Stomach (tissue), 4 donors: ENCODE data around the gene ACP3.

ENCODE experiments used
- POLR2A ChIP-seq, 4 donors: fragments of 450-650 bp; IDR thresholded peaks; one replicate each; pipeline ENCODE4 v1.6.1; 2016; ENCODE audit warnings: antibody characterized with exemption in 4 of 4, control low read depth in 2 of 4, mild to moderate bottlenecking in 1 of 4, moderate library complexity in 1 of 4
- POLR2AphosphoS5 ChIP-seq, 3 donors: sonication (generic); formaldehyde crosslinking; IDR thresholded peaks; one replicate each; pipeline ENCODE4 v1.6.1; 2016; ENCODE audit warnings: antibody characterized with exemption in 3 of 3
- TF ChIP-seq, protein P1 (sequence below), 7 experiments: fragments of 450-650 bp in 4 of 7; fragments of 200-600 bp in 3 of 7; sonication (generic) in 3 of 7; IDR thresholded peaks; one replicate each; pipeline ENCODE4 v1.5.1; 2016 to 2019; ENCODE audit warnings: antibody characterized with exemption in 7 of 7, control low read depth in 2 of 7, mild to moderate bottlenecking in 1 of 7

DNA sequence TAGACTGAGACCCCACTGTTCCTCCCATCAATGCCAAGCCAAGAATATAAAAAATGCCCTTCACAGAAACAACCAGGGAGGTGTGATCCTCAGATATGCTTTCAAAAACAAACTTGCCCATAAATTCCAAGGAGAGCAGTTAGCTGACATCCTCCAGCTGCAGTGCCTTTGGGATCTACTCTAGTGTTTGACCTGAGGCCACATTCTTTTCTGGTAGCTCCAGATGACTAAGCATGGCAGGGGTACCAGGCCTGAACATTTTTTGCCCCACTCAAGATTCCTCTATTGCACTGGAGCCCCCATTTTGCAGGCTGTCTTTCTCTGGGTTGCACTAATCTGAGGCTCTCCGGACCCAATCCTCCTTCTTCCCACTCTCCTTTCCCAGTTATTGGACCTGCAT is 27.9 kb upstream of the ACP3 start:
- TF ChIP-seq, protein P1, sequence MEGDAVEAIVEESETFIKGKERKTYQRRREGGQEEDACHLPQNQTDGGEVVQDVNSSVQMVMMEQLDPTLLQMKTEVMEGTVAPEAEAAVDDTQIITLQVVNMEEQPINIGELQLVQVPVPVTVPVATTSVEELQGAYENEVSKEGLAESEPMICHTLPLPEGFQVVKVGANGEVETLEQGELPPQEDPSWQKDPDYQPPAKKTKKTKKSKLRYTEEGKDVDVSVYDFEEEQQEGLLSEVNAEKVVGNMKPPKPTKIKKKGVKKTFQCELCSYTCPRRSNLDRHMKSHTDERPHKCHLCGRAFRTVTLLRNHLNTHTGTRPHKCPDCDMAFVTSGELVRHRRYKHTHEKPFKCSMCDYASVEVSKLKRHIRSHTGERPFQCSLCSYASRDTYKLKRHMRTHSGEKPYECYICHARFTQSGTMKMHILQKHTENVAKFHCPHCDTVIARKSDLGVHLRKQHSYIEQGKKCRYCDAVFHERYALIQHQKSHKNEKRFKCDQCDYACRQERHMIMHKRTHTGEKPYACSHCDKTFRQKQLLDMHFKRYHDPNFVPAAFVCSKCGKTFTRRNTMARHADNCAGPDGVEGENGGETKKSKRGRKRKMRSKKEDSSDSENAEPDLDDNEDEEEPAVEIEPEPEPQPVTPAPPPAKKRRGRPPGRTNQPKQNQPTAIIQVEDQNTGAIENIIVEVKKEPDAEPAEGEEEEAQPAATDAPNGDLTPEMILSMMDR (IDR thresholded peaks at IDR 0.05): no peak
- TF ChIP-seq POLR2A (IDR thresholded peaks at IDR 0.05): no peak
- TF ChIP-seq POLR2AphosphoS5 (IDR thresholded peaks at IDR 0.05): no peak
